Fibroblast of lung (primary cell): ENCODE measurements around the gene DDX23.

ENCODE experiments used
- EZH2 ChIP-seq: IDR thresholded peaks from 2 replicates; pipeline ENCODE4 v1.5.1; 2012; ENCODE audit warnings: low read length, control low read depth, mild to moderate bottlenecking; ENCODE audit errors: missing control alignments
- TF ChIP-seq, protein P1 (sequence below), 2 donors: IDR thresholded peaks in 1 of 2; conservative IDR thresholded peaks in 1 of 2; 1 replicate in 1 of 2; 2 replicates in 1 of 2; pipeline ENCODE4 v1.5.1; 2011 to 2012; ENCODE audit warnings: low read length in 2 of 2, control low read depth in 1 of 2, inconsistent platforms in 1 of 2, low read depth in 1 of 2, mild to moderate bottlenecking in 1 of 2

- TF ChIP-seq, protein P1, sequence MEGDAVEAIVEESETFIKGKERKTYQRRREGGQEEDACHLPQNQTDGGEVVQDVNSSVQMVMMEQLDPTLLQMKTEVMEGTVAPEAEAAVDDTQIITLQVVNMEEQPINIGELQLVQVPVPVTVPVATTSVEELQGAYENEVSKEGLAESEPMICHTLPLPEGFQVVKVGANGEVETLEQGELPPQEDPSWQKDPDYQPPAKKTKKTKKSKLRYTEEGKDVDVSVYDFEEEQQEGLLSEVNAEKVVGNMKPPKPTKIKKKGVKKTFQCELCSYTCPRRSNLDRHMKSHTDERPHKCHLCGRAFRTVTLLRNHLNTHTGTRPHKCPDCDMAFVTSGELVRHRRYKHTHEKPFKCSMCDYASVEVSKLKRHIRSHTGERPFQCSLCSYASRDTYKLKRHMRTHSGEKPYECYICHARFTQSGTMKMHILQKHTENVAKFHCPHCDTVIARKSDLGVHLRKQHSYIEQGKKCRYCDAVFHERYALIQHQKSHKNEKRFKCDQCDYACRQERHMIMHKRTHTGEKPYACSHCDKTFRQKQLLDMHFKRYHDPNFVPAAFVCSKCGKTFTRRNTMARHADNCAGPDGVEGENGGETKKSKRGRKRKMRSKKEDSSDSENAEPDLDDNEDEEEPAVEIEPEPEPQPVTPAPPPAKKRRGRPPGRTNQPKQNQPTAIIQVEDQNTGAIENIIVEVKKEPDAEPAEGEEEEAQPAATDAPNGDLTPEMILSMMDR (conservative IDR thresholded peaks at IDR 0.05 in 1 of 2, IDR thresholded peaks at IDR 0.05 in 1 of 2; ENCODE audit: low read depth in 1 of 2, low read length in 2 of 2) = no peak
- TF ChIP-seq EZH2 = no peak
Observed at GRCh38 chr12:48857278-48857994, 5.5 kb upstream of the DDX23 start.
